ENCODE results near the gene MRPS5. TPM values are rescaled to one million over a fixed set of nuclear protein-coding genes. Genes with fewer than 3 reads are reported as not detected.
A peak's percentile ranks its signal among the peaks of the same experiment; 100 is the strongest.

Gene MRPS5
- total RNA-seq (10 to 100 TPM; 21.7 to 64.0 TPM), polyA plus RNA-seq (10 to 100 TPM; 50.0 to 72.9 TPM)

GRCh38 chr2:95121407-95122196, at the start of gene MRPS5:
TSS of gene MRPS5 (minus strand) at chr2:95121808. CDS start at chr2:95121791, 17 bp downstream.
- TF ChIP-seq TAF1 (conservative IDR thresholded peaks at IDR 0.05) (no peak), NR2F2 (IDR thresholded peaks at IDR 0.05) (no peak), CTCF (IDR thresholded peaks at IDR 0.05; ENCODE audit: low read depth, low read length, missing input control) (no peak), EGR1 (IDR thresholded peaks at IDR 0.05; ENCODE audit: low read depth in 2 of 2) (no peak), RAD21 (IDR thresholded peaks at IDR 0.05) (no peak), MAX (IDR thresholded peaks at IDR 0.05) (no peak), RXRA (IDR thresholded peaks at IDR 0.05) (peak in 1 of 2 donors; percentile 2), HNF4A (conservative IDR thresholded peaks at IDR 0.05) (no peak), REST (IDR thresholded peaks at IDR 0.05) (peak; percentile 24), HNF4G (IDR thresholded peaks at IDR 0.05) (no peak), YY1 (IDR thresholded peaks at IDR 0.05) (peak; percentile 48), SP1 (IDR thresholded peaks at IDR 0.05) (no peak), JUND (IDR thresholded peaks at IDR 0.05) (no peak), GABPA (IDR thresholded peaks at IDR 0.05 in 1 of 2, conservative IDR thresholded peaks at IDR 0.05 in 1 of 2) (no peak), ATF3 (IDR thresholded peaks at IDR 0.05) (no peak), FOXA1 (IDR thresholded peaks at IDR 0.05) (no peak), FOXA2 (IDR thresholded peaks at IDR 0.05) (no peak), ZBTB33 (IDR thresholded peaks at IDR 0.05) (no peak)
- H3K27me3 ChIP-seq (ENCODE audit: control insufficient read depth in 4 of 4, insufficient read depth in 4 of 4, low read length in 3 of 4), result no peaks in the 10 kb centered on the region
- peak; percentile 93 for DNase-seq (ENCODE audit: low spot score)
- H3K4me1 ChIP-seq (ENCODE audit: control insufficient read depth in 4 of 4, insufficient read depth in 4 of 4, low read length in 3 of 4), result peaks cover 5 to 22% (median 15%) of the 10 kb centered on the region in 4 donors
- H3K27ac ChIP-seq (ENCODE audit: low read depth in 1 of 2, low read length in 2 of 2), result peak within 1 kb of the TSS; percentile 95 to 96
- H3K9ac ChIP-seq (ENCODE audit: low read depth in 1 of 2, low read length in 2 of 2), result peak within 1 kb of the TSS; percentile 5 to 57
- WGBS, result under 1% methylated on average over 86 of the region's 86 CpGs
- peak within 1 kb of the TSS; percentile 91 to 98 (median 93) for H3K4me3 ChIP-seq (ENCODE audit: low read depth in 1 of 3, low read length in 3 of 3)
- no peaks in the 10 kb centered on the region for H3K9me3 ChIP-seq (ENCODE audit: control insufficient read depth in 4 of 4, low read length in 3 of 4)
- peaks cover 0 to 2% (median under 1%) of the 10 kb centered on the region in 4 donors for H3K36me3 ChIP-seq (ENCODE audit: control insufficient read depth in 4 of 4, insufficient read depth in 3 of 4, low read depth in 1 of 4, low read length in 3 of 4)
